ENCODE measurements around the gene LEKR1.
"Not testable (repeated sequence)": the region's sequence is repeated elsewhere in the genome, so short reads cannot be mapped to it uniquely, and the experiment has no call there.

LEKR1 gene

GRCh38 chr3:156792945-156793344, 33.2 kb upstream of the LEKR1 start:
- Histone ChIP-seq H3K4me3 (ENCODE audit: low read depth, low read length) (no peak overlapping the region), H3K36me3 (ENCODE audit: control insufficient read depth, insufficient read depth, low read length) (no peaks in the 10 kb centered on the region), H3K9me3 (ENCODE audit: control insufficient read depth, insufficient read depth, low read length) (no peaks in the 10 kb centered on the region), H3K4me1 (ENCODE audit: control insufficient read depth, insufficient read depth, low read length) (no peaks in the 10 kb centered on the region), H3K9ac (ENCODE audit: low read depth, low read length) (no peak overlapping the region), H3K27me3 (ENCODE audit: control insufficient read depth, insufficient read depth, low read length) (no peaks in the 10 kb centered on the region)

- Histone ChIP-seq H3K9ac (ENCODE audit: low read depth, low read length) (no peak overlapping the region), H3K36me3 (ENCODE audit: control insufficient read depth, insufficient read depth, low read length) (no peaks in the 10 kb centered on the region), H3K9me3 (ENCODE audit: control insufficient read depth, insufficient read depth, low read length) (no peaks in the 10 kb centered on the region), H3K4me3 (ENCODE audit: low read depth, low read length) (no peak overlapping the region), H3K27me3 (ENCODE audit: control insufficient read depth, insufficient read depth, low read length) (no peaks in the 10 kb centered on the region), H3K4me1 (ENCODE audit: control insufficient read depth, insufficient read depth, low read length) (no peaks in the 10 kb centered on the region)
Observed at GRCh38 chr3:156793400-156793799, 32.8 kb upstream of the LEKR1 start.

- H3K4me1 ChIP-seq (ENCODE audit: control insufficient read depth, insufficient read depth, low read length): no peaks in the 10 kb centered on the region
- no peaks in the 10 kb centered on the region for H3K27me3 ChIP-seq (ENCODE audit: control insufficient read depth, insufficient read depth, low read length)
- no peaks in the 10 kb centered on the region for H3K36me3 ChIP-seq (ENCODE audit: control insufficient read depth, insufficient read depth, low read length)
- H3K9me3 ChIP-seq (ENCODE audit: control insufficient read depth, insufficient read depth, low read length): no peaks in the 10 kb centered on the region
- no peak overlapping the region for H3K4me3 ChIP-seq (ENCODE audit: low read depth, low read length)
- no peak overlapping the region for H3K9ac ChIP-seq (ENCODE audit: low read depth, low read length)
Observed at GRCh38 chr3:156793851-156794250, 32.3 kb upstream of the LEKR1 start.

GRCh38 chr3:156795890-156796481, 30.2 kb upstream of the LEKR1 start:
- Histone ChIP-seq H3K4me3 (ENCODE audit: low read depth, low read length) (no peak overlapping the region), H3K9ac (ENCODE audit: low read depth, low read length) (no peak overlapping the region), H3K9me3 (ENCODE audit: control insufficient read depth, insufficient read depth, low read length) (no peaks in the 10 kb centered on the region), H3K27me3 (ENCODE audit: control insufficient read depth, insufficient read depth, low read length) (no peaks in the 10 kb centered on the region), H3K36me3 (ENCODE audit: control insufficient read depth, insufficient read depth, low read length) (no peaks in the 10 kb centered on the region), H3K4me1 (ENCODE audit: control insufficient read depth, insufficient read depth, low read length) (no peaks in the 10 kb centered on the region)

GRCh38 chr3:156797368-156797767, 28.8 kb upstream of the LEKR1 start:
- no peak overlapping the region for H3K9ac ChIP-seq (ENCODE audit: low read depth, low read length)
- no peaks in the 10 kb centered on the region for H3K4me1 ChIP-seq (ENCODE audit: control insufficient read depth, insufficient read depth, low read length)
- H3K36me3 ChIP-seq (ENCODE audit: control insufficient read depth, insufficient read depth, low read length): no peaks in the 10 kb centered on the region
- H3K9me3 ChIP-seq (ENCODE audit: control insufficient read depth, insufficient read depth, low read length): no peaks in the 10 kb centered on the region
- no peaks in the 10 kb centered on the region for H3K27me3 ChIP-seq (ENCODE audit: control insufficient read depth, insufficient read depth, low read length)
- no peak overlapping the region for H3K4me3 ChIP-seq (ENCODE audit: low read depth, low read length)

GRCh38 chr3:156800287-156800686, 25.9 kb upstream of the LEKR1 start:
- not testable (repeated sequence) for H3K4me3 ChIP-seq (ENCODE audit: low read depth, low read length); H3K36me3 ChIP-seq (ENCODE audit: control insufficient read depth, insufficient read depth, low read length); H3K27me3 ChIP-seq (ENCODE audit: control insufficient read depth, insufficient read depth, low read length); H3K9ac ChIP-seq (ENCODE audit: low read depth, low read length); H3K4me1 ChIP-seq (ENCODE audit: control insufficient read depth, insufficient read depth, low read length); H3K9me3 ChIP-seq (ENCODE audit: control insufficient read depth, insufficient read depth, low read length)

- H3K27me3 ChIP-seq (ENCODE audit: control insufficient read depth, insufficient read depth, low read length): no peaks in the 10 kb centered on the region
- no peaks in the 10 kb centered on the region for H3K9me3 ChIP-seq (ENCODE audit: control insufficient read depth, insufficient read depth, low read length)
- no peaks in the 10 kb centered on the region for H3K4me1 ChIP-seq (ENCODE audit: control insufficient read depth, insufficient read depth, low read length)
- H3K9ac ChIP-seq (ENCODE audit: low read depth, low read length): no peak overlapping the region
- no peak overlapping the region for H3K4me3 ChIP-seq (ENCODE audit: low read depth, low read length)
- no peaks in the 10 kb centered on the region for H3K36me3 ChIP-seq (ENCODE audit: control insufficient read depth, insufficient read depth, low read length)
Observed at GRCh38 chr3:156801746-156802145, 24.4 kb upstream of the LEKR1 start.

- no peak overlapping the region for H3K4me3 ChIP-seq (ENCODE audit: low read depth, low read length)
- H3K36me3 ChIP-seq (ENCODE audit: control insufficient read depth, insufficient read depth, low read length): no peaks in the 10 kb centered on the region
- no peaks in the 10 kb centered on the region for H3K4me1 ChIP-seq (ENCODE audit: control insufficient read depth, insufficient read depth, low read length)
- H3K9me3 ChIP-seq (ENCODE audit: control insufficient read depth, insufficient read depth, low read length): no peaks in the 10 kb centered on the region
- H3K9ac ChIP-seq (ENCODE audit: low read depth, low read length): no peak overlapping the region
- H3K27me3 ChIP-seq (ENCODE audit: control insufficient read depth, insufficient read depth, low read length): no peaks in the 10 kb centered on the region
Observed at GRCh38 chr3:156802821-156803606, 23.1 kb upstream of the LEKR1 start.

GRCh38 chr3:156803952-156804741, 22.0 kb upstream of the LEKR1 start:
- H3K4me1 ChIP-seq (ENCODE audit: control insufficient read depth, insufficient read depth, low read length): no peaks in the 10 kb centered on the region
- H3K36me3 ChIP-seq (ENCODE audit: control insufficient read depth, insufficient read depth, low read length): no peaks in the 10 kb centered on the region
- H3K9ac ChIP-seq (ENCODE audit: low read depth, low read length): no peak overlapping the region
- no peaks in the 10 kb centered on the region for H3K27me3 ChIP-seq (ENCODE audit: control insufficient read depth, insufficient read depth, low read length)
- no peak overlapping the region for H3K4me3 ChIP-seq (ENCODE audit: low read depth, low read length)
- H3K9me3 ChIP-seq (ENCODE audit: control insufficient read depth, insufficient read depth, low read length): no peaks in the 10 kb centered on the region

GRCh38 chr3:156806698-156807097, 19.5 kb upstream of the LEKR1 start:
- Histone ChIP-seq H3K9ac (ENCODE audit: low read depth, low read length) (no peak overlapping the region), H3K27me3 (ENCODE audit: control insufficient read depth, insufficient read depth, low read length) (no peaks in the 10 kb centered on the region), H3K4me3 (ENCODE audit: low read depth, low read length) (no peak overlapping the region), H3K4me1 (ENCODE audit: control insufficient read depth, insufficient read depth, low read length) (no peaks in the 10 kb centered on the region), H3K9me3 (ENCODE audit: control insufficient read depth, insufficient read depth, low read length) (no peaks in the 10 kb centered on the region), H3K36me3 (ENCODE audit: control insufficient read depth, insufficient read depth, low read length) (no peaks in the 10 kb centered on the region)

GRCh38 chr3:156808025-156808424, 18.1 kb upstream of the LEKR1 start:
- Histone ChIP-seq H3K9ac (ENCODE audit: low read depth, low read length) (no peak overlapping the region), H3K27me3 (ENCODE audit: control insufficient read depth, insufficient read depth, low read length) (peaks cover 3% of the 10 kb centered on the region), H3K4me3 (ENCODE audit: low read depth, low read length) (no peak overlapping the region), H3K36me3 (ENCODE audit: control insufficient read depth, insufficient read depth, low read length) (no peaks in the 10 kb centered on the region), H3K4me1 (ENCODE audit: control insufficient read depth, insufficient read depth, low read length) (no peaks in the 10 kb centered on the region), H3K9me3 (ENCODE audit: control insufficient read depth, insufficient read depth, low read length) (no peaks in the 10 kb centered on the region)

Data from iPS-15b (cell line).